Stimulated activated naive CD4-positive, alpha-beta T cell treated with Interleukin-2 at 50 U/mL for 16 hours (primary cell): ENCODE data around the gene OR14C36.
"Not testable (repeated sequence)": the region's sequence is repeated elsewhere in the genome, so short reads cannot be mapped to it uniquely, and the experiment has no call there.

Experiments
- DNase-seq: peaks from one replicate; lab custom pipeline; 2025; lab: John Stamatoyannopoulos, UW

Gene OR14C36, protein sequence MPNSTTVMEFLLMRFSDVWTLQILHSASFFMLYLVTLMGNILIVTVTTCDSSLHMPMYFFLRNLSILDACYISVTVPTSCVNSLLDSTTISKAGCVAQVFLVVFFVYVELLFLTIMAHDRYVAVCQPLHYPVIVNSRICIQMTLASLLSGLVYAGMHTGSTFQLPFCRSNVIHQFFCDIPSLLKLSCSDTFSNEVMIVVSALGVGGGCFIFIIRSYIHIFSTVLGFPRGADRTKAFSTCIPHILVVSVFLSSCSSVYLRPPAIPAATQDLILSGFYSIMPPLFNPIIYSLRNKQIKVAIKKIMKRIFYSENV

DNA sequence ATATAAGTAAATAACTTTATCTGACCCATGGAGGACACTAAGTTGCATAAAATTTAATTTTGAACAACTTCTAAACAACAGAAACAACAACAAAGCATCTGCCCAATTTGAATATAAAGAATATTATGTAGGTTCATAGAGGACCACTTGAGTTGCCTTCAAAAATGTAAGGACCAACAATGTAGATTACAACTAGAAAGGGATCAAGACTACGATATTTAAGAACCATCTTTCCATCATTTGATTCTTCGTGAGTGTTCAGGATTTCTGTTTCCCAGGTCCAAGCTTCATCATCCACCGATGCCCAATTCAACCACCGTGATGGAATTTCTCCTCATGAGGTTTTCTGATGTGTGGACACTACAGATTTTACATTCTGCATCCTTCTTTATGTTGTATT, at the start of gene OR14C36:
Gene OR14C36, plus strand, starts transcription at position 301 of the 400 bp plus-strand sequence. Its CDS starts 0 bp downstream, at position 301.
- DNase-seq: no peak

DNA sequence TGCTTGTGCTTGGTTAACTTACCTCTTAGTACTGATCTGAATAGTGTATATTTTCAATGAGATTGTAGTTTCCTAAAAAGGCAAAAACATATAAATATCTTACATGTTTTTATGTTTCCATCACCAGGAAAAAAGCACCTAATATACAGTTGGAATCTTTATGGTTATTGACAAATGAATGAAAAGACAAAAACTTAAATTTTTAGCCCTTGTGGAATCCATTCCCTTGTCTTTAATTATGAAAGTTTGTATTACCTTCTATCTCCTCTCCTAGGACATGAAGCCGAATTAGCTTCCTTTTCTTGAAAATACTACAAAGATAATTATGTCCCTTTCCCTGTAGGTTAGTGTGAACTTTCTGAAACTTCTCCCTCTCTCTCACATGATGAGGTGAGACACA, 45.3 kb upstream of the OR14C36 start, which contains the start of gene OR2T12:
Gene OR2T12, minus strand, starts transcription at position 101 of the 400 bp plus-strand sequence. CDS start 7,846 bp downstream, outside the sequence.
- DNase-seq: no peak

DNA sequence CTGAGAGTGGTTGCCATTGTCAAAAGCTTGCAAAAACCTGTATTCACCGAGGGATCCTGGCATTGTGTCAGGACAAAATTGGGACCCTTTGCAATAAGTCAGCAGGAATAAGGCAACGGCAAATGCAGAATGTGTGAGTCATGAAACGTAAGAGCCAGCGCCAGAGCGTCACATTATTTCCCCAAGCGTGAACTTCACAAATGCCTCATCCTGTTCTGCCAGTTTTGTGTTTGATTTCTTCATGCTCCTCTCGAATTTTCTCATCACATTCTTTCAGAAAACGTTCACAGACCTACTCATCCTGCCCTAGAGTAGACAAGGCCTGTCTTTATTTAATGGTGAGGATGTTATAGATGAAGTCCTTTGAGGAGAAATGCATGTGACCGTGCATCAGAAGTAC, 42.9 kb upstream of the OR14C36 start:
- DNase-seq: not testable (repeated sequence)

DNA sequence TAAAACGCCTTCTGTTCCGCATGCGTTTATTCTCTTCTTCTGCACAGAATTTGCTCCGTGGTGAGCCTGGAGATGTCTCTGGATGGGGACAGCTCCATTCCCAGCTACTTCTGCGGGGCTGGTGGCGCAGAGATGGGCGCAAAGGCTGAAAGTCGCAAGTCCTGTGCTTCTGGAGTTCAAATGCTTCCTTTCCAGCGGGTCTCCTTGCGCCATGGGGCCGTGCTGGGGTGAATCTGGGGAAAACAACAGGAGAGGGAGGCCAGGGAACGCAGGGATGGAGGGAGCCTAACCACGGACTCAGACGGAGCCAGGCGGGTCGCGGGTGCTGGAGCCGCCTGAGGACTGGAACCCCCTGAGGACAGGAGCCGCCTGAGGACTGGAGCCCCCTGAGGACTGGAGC, 42.5 kb upstream of the OR14C36 start:
- DNase-seq: no peak

DNA sequence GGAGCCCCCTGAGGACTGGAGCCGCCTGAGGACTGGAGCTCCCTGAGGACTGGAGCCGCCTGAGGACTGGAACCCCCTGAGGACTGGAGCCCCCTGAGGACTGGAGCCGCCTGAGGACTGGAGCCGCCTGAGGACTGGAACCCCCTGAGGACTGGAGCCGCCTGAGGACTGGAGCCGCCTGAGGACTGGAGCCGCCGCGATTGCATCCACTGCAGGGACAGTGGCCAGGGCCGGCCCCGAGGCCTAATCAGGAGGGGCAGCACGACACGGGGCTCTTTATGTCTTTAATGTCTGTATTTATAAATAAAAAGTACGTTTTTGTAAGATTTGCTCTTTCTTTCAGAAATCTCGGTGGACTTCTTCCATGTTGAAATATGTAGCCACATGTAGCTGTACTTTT, 41.8 kb upstream of the OR14C36 start:
- not testable (repeated sequence) for DNase-seq

DNA sequence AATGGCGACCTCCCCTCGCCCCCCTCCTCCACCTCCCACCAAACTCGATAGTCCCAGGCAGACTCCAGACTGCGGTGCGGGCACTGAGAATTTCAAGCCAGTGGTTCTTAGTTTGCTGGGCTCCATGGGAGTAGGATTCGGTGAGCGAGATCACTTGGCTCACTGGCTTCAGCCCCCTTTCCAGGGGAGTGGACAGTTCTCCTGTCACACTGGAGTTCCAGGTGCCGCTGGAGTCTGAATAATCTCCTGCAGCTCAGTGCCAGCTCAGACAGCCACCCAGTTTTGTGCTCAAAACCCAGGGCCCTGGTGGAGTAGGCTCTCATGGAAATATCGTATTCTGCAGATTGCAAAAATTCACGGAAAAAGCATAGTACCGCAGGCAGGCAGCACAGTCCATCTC, 31.8 kb upstream of the OR14C36 start:
- no peak for DNase-seq

DNA sequence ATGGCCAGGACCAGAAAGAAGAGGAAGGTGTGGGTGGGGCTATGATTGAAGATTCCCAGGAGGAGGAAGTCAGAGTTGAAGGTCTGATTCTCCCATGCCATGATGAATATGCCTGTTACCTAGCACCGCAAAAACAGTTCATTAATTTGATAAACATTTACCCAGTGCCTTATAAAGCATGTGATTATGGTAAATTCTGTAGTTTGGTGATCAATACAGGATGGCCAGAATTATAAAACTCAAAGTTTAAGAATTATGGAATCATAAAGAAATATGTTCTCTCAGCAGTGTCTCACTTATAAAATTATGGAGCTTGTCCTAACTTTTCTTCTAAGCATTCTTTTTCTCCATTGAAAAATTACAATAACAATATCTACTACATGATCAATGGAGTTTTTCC, 24.1 kb upstream of the OR14C36 start, which contains the start of gene OR2M7:
Gene OR2M7, minus strand, starts transcription at position 101 of the 400 bp plus-strand sequence. Its CDS starts 0 bp downstream, at position 101.
- no peak for DNase-seq

DNA sequence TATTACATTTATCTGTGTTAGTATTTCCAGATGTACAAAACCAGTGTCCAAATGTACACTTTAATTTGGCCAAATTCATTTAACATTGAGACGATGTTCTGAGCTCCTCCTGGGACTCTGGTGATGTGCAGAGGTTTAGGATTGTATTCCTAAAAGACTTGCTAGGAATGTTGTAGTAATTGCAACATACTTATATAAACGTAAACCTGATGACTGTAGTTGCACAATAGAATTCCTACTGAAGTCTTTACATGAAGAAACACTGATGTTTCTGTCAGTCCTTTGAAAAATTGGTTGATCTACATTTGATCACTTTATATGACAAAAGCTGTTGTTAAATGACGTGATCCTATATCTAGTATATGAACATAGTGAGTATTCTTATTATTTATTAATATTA, 5.1 kb upstream of the OR14C36 start:
- no peak for DNase-seq

DNA sequence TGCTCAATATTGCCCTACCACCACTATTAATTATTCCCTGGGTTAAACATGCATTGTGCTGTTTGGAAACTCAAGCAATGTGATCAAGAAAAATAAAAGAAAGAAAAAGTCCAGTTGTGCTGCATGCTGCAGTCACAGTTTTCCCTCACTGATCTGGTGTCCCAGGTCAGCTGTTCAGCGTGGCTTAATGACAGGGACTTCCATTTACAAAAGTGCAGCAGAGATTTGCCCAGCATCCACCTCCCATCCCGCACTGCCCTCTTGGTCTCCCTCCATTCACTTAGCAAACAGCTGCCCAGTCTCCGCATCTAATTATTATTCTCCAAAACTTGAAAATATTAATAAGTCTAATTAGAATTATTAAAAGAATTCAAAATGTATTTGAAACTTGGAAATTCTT, 10.8 kb downstream of the OR14C36 start:
- DNase-seq: no peak

DNA sequence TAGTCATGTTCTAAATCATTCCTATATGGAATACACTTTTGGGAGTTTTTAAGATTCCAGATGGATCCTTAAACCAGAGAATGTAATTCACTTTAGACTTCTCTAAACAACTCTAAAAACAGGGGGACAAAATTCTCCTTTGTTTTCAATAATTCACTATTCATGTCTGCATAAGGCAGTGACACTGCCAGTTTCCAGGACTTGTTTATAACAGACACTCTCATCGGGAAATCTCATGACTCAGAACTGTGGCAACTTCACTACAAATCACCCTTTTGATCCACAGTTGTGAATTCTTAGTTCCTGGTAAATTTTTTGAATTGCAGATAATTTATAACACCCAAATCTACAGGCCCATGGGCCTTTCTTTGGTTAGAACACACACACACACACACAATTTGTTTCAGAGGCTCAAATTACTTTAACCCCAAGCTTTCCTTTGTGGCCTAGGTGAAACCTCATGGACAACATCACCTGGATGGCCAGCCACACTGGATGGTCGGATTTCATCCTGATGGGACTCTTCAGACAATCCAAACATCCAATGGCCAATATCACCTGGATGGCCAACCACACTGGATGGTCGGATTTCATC, 12.6 kb downstream of the OR14C36 start, which contains the start of gene OR2T4:
Gene OR2T4, plus strand, starts transcription at position 545 of the 595 bp plus-strand sequence. Its CDS starts 0 bp downstream, at position 545.
- no peak for DNase-seq

DNA sequence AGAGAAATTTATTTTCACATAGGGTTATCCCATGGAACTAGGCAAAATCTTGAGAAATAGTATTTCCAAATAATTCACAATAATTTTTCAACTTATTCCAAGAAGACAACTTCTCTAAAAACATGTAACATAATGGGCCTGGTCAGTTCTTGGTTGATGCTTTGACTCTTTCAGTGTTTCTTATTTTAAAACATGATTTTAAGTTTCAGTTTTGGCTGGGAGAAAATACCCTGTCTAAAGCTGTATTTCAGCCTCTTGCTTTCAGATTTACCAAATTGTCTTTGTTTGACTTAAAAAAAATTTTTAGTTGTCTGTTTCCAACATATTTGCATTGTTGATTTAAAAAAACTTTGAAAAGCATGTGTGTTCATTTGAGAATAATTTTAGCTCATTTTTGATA, 18.0 kb downstream of the OR14C36 start:
- no peak for DNase-seq

DNA sequence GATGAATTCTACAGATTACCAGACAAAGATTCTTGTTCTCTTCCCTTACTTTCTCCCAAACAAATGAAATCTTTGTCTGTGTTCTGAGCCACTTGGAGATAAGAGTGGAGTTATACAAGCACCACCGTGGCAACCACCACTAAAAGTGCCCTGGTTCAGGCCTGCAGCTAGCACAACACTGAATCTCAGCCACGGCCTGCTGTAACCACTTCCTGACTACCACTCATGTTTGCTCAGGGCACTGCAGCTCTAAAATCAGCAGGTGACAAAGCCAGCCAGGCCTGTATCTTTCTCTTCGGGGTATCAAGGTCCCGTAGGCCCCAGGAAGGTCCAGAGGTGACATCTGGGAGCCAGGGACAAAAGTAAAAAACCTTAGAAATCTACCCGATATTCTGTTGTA, 23.8 kb downstream of the OR14C36 start:
- DNase-seq: no peak

DNA sequence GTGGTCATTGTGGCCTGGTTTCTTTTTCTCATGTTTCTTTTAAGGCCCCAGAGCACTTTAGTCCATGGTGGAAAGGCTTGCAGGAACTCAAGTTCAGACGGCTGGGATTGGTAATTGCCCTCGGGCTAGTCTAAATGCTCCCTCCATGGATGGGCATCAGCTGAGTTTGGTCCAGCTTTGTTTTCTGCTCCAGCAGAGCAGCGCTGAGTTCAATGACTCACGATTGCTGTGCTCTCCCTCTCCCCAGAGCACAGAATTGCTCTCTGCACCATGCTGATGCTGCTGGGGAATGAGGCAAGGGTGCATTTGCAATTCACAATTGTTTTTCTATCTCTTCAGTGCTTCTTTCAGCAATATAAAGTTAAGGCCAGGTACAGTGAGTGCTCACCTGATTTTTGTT, 25.2 kb downstream of the OR14C36 start:
- no peak for DNase-seq

DNA sequence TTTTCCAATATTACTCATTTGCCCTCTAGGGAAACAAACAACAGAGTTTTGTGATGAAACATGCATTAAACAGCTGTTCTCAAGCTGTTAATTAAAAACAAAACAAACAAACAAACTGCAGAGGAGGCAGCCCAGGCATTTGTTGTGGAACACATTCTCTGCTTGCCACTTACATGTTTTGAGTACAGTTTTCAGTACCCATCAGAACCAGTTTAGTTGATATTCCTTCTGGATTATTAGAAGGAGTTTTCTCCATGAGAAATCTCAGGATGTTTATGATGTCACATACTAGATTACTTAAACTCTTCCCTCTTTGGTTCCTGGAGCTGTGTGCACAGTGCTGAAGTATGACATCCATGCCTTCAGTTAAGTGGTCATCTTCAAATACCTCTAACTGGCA, 26.9 kb downstream of the OR14C36 start, which contains the start of gene OR2T6:
Gene OR2T6, plus strand, starts transcription at position 301 of the 400 bp plus-strand sequence. CDS start 11,863 bp downstream, outside the sequence.
- DNase-seq: no peak

DNA sequence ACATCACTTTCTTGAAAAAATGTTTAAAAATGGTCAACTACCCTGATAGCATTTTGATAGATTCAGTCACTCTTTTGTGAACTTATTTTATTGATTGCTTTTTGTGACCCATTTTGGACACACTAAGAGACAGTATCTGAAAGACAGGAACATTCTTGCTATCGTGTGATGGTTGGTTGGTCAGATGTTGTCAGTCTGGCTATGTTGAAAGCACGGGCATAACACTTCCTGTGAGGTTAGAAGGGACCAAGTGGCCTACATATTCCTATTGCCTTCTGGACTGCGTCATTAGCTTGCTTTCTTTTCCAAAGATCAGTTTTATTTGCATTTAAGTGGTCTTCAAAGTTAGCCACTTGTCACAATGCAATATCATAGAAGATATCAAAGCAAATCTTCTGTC, 28.3 kb downstream of the OR14C36 start:
- DNase-seq: no peak

DNA sequence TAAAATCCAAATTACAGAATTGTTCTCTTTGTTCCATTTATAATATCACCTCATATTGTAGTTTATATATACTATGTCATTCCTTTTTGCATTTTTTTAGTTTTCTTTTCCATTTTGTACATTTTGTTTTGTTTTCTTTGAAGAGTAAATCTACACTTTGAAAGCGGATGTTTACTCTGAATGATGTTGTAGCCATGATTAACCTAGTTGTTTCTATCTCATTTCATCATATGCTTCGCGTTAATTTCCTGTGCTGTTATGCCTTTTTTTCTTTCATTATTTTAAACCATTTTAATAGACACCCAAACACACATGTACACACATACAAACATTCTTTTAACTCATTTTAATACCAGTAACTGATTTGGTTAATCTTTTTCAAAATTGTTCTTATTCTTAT, 32.3 kb downstream of the OR14C36 start:
- DNase-seq: no peak

DNA sequence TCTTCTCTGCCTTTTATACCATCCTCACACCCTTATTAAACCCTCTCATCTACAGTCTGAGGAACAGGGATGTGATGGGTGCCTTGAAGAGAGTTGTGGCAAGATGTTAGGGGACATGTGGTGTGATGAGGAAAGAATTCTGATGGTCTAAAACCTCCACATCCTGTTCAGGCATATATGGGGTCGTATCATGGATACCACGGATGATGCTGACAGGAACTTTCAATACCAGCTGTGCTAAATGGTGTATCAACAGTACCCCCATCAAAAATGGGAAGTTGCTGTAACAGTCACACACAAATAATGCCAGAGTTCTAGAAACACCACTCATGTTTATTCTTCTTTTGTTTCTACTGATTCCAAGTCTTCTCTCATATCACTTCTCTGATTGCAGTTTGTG, 39.9 kb downstream of the OR14C36 start:
- DNase-seq: no peak

DNA sequence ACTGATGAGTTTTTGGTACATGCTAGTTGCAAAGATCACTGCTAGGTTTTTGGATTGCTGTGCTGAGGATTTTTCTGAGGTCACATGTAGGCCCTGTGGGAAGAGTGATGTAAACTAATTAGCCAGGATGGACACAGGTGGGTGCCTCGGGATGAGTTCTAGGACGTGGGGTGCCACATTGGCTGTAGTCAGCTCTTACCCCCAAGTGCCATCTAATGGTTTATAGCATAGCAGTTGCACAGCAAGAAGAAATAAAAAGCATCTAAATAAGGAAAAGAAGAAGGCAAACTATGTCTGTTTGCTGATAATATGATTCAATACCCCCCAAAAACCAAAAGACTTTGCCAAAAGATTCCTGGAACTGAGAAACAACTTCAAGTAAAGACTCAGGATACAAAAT, 44.5 kb downstream of the OR14C36 start:
- no peak for DNase-seq
